MM.1S (cell line): Measurements from ENCODE around the gene FMN1.

Source experiments
- DNase-seq: peaks from one replicate; pipeline ENCODE4 v3.0.0-alpha.2; 2015
- H2AFZ ChIP-seq: fragments of 300-600 bp; sonication (generic); 2 replicates; pipeline ENCODE4 v1.6.0; 2016; ENCODE audit warnings: antibody characterized with exemption, low read length
- H3F3A ChIP-seq: fragments of 300-600 bp; sonication (generic); 2 replicates; pipeline ENCODE4 v1.6.1; 2016; ENCODE audit warnings: mild to moderate bottlenecking, antibody characterized with exemption, low read length, moderate library complexity, mixed read lengths; ENCODE audit not compliant: insufficient read depth
- H3K27ac ChIP-seq: fragments of 300-600 bp; sonication (generic); 2 replicates; pipeline ENCODE4 v1.5.1; 2016; ENCODE audit warnings: mild to moderate bottlenecking, low read length
- H3K27me3 ChIP-seq: fragments of 300-600 bp; sonication (generic); replicated peaks from 2 replicates; pipeline ENCODE4 v1.6.0; 2016; ENCODE audit warnings: low read length; ENCODE audit not compliant: insufficient read depth
- H3K36me3 ChIP-seq: fragments of 300-600 bp; sonication (generic); replicated peaks from 2 replicates; pipeline ENCODE4 v1.6.1; 2016; ENCODE audit warnings: mild to moderate bottlenecking, low read length, mixed read lengths; ENCODE audit not compliant: insufficient read depth
- H3K4me1 ChIP-seq: fragments of 300-600 bp; sonication (generic); 2 replicates; pipeline ENCODE4 v1.6.1; 2016; ENCODE audit warnings: low read length, mixed read lengths
- H3K4me2 ChIP-seq: fragments of 300-600 bp; sonication (generic); 2 replicates; pipeline ENCODE4 v1.6.0; 2016; ENCODE audit warnings: low read depth, low read length
- H3K4me3 ChIP-seq: fragments of 300-600 bp; sonication (generic); 2 replicates; pipeline ENCODE4 v1.5.1; 2016; ENCODE audit warnings: low read length, mixed read lengths
- H3K79me2 ChIP-seq: fragments of 300-600 bp; sonication (generic); 2 replicates; pipeline ENCODE4 v1.6.1; 2016; ENCODE audit warnings: mixed run types, low read length, mixed read lengths
- H3K9ac ChIP-seq: fragments of 300-600 bp; sonication (generic); 2 replicates; pipeline ENCODE4 v1.6.1; 2016; ENCODE audit warnings: low read length, mixed read lengths
- H3K9me2 ChIP-seq: fragments of 300-600 bp; sonication (generic); replicated peaks from 2 replicates; pipeline ENCODE4 v1.6.1; 2016; ENCODE audit warnings: mild to moderate bottlenecking, low read length, mixed read lengths; ENCODE audit not compliant: insufficient read depth
- H3K9me3 ChIP-seq: fragments of 300-600 bp; sonication (generic); replicated peaks from 2 replicates; pipeline ENCODE4 v1.6.1; 2016; ENCODE audit warnings: mild to moderate bottlenecking, low read length, mixed read lengths; ENCODE audit not compliant: insufficient read depth
- H4K20me1 ChIP-seq: fragments of 300-600 bp; sonication (generic); 2 replicates; pipeline ENCODE4 v1.6.1; 2016; ENCODE audit warnings: mild to moderate bottlenecking, low read length, moderate library complexity, mixed read lengths; ENCODE audit not compliant: insufficient read depth
- EZH2 ChIP-seq: fragments of 300-600 bp; sonication (generic); optimal IDR thresholded peaks from 2 replicates; pipeline ENCODE3; 2017; ENCODE audit warnings: low read depth, mild to moderate bottlenecking, antibody characterized with exemption, low read length, mixed read lengths
- EZH2phosphoT487 ChIP-seq: fragments of 300-600 bp; sonication (generic); IDR thresholded peaks from 2 replicates; pipeline ENCODE4 v1.6.1; 2018; ENCODE audit warnings: antibody characterized with exemption, low read length
- TF ChIP-seq, protein P1 (sequence below): fragments of 300-600 bp; sonication (generic); IDR thresholded peaks from 2 replicates; pipeline ENCODE4 v1.5.1; 2016; ENCODE audit warnings: antibody characterized with exemption, low read length, mixed read lengths

FMN1 gene

DNA sequence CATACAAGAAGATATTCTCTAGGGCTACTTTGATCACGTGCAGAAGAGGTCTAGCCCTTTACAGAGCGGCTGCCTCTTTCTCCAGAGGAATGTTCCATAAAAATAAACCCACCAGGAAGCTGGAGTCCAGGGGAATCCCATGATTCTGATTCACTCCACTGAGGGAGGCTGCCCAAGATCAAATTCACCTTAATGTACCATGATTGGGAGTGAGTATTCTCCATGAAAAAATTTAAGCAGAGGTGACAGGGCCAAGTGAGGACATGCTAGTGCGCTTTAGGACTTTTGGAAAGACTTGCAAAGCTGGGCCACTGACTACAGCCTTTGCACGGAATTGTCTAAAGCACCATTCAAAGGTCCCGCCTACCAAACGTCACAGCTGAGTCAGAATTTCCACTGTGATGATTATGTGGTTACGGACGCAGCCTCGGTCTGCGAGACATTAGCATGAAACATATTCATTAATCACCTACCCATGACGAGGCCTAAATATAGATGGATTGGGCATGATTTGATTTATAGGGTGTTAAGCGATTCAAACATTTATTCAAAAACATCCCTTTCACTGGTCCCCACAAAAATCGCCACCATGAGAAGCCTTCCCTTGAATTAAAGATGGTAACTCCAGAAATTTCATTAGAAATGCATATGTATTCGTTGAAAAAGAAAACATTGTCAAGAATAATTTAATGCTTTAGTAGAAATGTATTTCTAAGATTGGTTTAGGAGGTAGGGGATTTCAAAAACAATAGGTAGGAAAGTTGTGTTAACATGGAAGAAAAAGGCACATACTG, 324.1 kb downstream of the FMN1 start:
- Histone ChIP-seq H3K9me3 (no peaks in the 10 kb centered on the region), H3K4me3 (no peak overlapping the region), H3K27ac (no peak overlapping the region), H3K9ac (no peak overlapping the region), H4K20me1 (no peaks in the 10 kb centered on the region), H3K36me3 (0 out of 2 replicates have a peak, but pooled peaks cover 3% of the 10 kb centered on the region), H3K79me2 (no peaks in the 10 kb centered on the region), H3K9me2 (no peaks in the 10 kb centered on the region), H2AFZ (no peak overlapping the region), H3F3A (no peaks in the 10 kb centered on the region), H3K27me3 (no peaks in the 10 kb centered on the region), H3K4me2 (no peak overlapping the region), H3K4me1 (no peaks in the 10 kb centered on the region)
- no peak for DNase-seq
- TF ChIP-seq EZH2, result no peak
- TF ChIP-seq EZH2phosphoT487, result no peak
- TF ChIP-seq, protein P1, sequence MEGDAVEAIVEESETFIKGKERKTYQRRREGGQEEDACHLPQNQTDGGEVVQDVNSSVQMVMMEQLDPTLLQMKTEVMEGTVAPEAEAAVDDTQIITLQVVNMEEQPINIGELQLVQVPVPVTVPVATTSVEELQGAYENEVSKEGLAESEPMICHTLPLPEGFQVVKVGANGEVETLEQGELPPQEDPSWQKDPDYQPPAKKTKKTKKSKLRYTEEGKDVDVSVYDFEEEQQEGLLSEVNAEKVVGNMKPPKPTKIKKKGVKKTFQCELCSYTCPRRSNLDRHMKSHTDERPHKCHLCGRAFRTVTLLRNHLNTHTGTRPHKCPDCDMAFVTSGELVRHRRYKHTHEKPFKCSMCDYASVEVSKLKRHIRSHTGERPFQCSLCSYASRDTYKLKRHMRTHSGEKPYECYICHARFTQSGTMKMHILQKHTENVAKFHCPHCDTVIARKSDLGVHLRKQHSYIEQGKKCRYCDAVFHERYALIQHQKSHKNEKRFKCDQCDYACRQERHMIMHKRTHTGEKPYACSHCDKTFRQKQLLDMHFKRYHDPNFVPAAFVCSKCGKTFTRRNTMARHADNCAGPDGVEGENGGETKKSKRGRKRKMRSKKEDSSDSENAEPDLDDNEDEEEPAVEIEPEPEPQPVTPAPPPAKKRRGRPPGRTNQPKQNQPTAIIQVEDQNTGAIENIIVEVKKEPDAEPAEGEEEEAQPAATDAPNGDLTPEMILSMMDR, result no peak

DNA sequence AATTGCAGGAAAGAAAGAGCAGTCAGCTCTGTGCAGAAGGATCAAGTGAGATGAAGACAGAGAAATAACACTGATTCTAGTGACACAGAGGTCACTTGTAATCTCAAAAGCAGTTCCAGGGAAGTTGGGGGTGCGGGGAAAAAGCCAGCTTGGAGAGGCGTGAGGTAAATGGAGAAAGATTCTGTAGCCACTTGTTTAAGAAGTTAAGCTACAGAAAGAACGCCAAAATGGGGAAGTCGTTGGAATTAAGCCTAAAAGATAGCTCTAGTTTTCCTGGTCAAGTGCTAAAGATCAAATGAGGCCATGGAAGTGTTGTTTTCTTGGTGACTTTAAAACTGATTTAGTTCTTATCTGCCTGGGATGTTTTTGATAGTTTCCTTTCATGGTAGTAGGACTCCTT, 324.7 kb downstream of the FMN1 start:
- DNase-seq, result no peak
- H2AFZ ChIP-seq, result no peak overlapping the region

DNA sequence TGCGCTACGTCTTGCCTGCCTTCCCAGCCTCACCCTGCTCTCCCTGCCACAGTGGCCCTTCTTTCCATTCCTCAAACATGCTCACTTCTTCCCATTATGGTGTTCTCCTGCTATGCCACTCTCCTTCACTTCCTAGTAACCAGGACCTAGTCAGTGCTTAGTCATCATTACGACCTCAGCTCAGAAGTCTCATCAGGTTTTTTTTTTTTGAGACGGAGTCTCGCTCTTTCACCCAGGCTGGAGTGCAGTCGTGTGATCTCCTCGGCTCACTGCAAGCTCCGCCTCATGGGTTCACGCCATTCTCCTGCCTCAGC, 327.2 kb downstream of the FMN1 start:
- H3K36me3 ChIP-seq, result 0 out of 2 replicates have a peak, but pooled peaks cover 3% of the 10 kb centered on the region
- no peaks in the 10 kb centered on the region for H3K79me2 ChIP-seq
- no peak for DNase-seq
- H2AFZ ChIP-seq, result no peak overlapping the region
- H3K9me2 ChIP-seq, result no peaks in the 10 kb centered on the region
- 0 out of 2 replicates have a peak, but pooled peaks cover 4% of the 10 kb centered on the region for H3F3A ChIP-seq
- no peak overlapping the region for H3K27ac ChIP-seq
- H3K9ac ChIP-seq, result no peak overlapping the region
- no peaks in the 10 kb centered on the region for H4K20me1 ChIP-seq
- TF ChIP-seq, protein P1, result no peak
- TF ChIP-seq EZH2phosphoT487 (no peak), EZH2 (no peak)
- H3K27me3 ChIP-seq, result no peaks in the 10 kb centered on the region
- no peak overlapping the region for H3K4me3 ChIP-seq
- H3K4me1 ChIP-seq, result peaks cover 6% of the 10 kb centered on the region
- H3K4me2 ChIP-seq, result no peak overlapping the region
- H3K9me3 ChIP-seq, result no peaks in the 10 kb centered on the region

More for the DNA sequence above, 324.7 kb downstream of the FMN1 start:
- TF ChIP-seq EZH2 (no peak), EZH2phosphoT487 (no peak)
- TF ChIP-seq, protein P1, result no peak
- Histone ChIP-seq H3K36me3 (0 out of 2 replicates have a peak, but pooled peaks cover 3% of the 10 kb centered on the region), H3K4me2 (no peak overlapping the region), H3K9me3 (no peaks in the 10 kb centered on the region), H4K20me1 (no peaks in the 10 kb centered on the region), H3F3A (no peaks in the 10 kb centered on the region), H3K9ac (no peak overlapping the region), H3K79me2 (no peaks in the 10 kb centered on the region), H3K4me1 (no peaks in the 10 kb centered on the region), H3K27me3 (no peaks in the 10 kb centered on the region), H3K9me2 (no peaks in the 10 kb centered on the region), H3K27ac (no peak overlapping the region), H3K4me3 (no peak overlapping the region)
